ENCODE results near the gene HDAC4. TPM values are rescaled to one million over a fixed set of nuclear protein-coding genes. Genes with fewer than 3 reads are reported as not detected.

Gene HDAC4
- total RNA-seq, 1 donor from 2014 or later: 11.8 TPM

GRCh38 chr2:239407112-239407511, 6.3 kb upstream of the HDAC4 start:
- no peak overlapping the region for H3K27ac ChIP-seq (ENCODE audit: low read depth, low read length)
- H3K4me3 ChIP-seq (ENCODE audit: insufficient read depth, low read depth, low read length): no peak overlapping the region
- no peaks in the 10 kb centered on the region for H3K79me2 ChIP-seq (ENCODE audit: insufficient read depth, low read length)
- no peak overlapping the region for H2AFZ ChIP-seq (ENCODE audit: low read depth, low read length)
- H3K9me3 ChIP-seq (ENCODE audit: insufficient read depth, low read depth, low read length): peaks cover 3% of the 10 kb centered on the region
- no peaks in the 10 kb centered on the region for H4K20me1 ChIP-seq (ENCODE audit: insufficient read depth, low read length)
- peaks cover 3% of the 10 kb centered on the region for H3K9me3 Mint-ChIP-seq (ENCODE audit: unreplicated experiment)
- DNase-seq (ENCODE audit: low read depth) (no peak), FAIRE-seq (no peak)
- H3K4me2 ChIP-seq (ENCODE audit: low read length): no peak overlapping the region
- H3K36me3 ChIP-seq (ENCODE audit: insufficient read depth, low read length): no peaks in the 10 kb centered on the region
- H3K9ac ChIP-seq (ENCODE audit: low read length): no peak overlapping the region
- H3K27me3 Mint-ChIP-seq (ENCODE audit: low read depth, unreplicated experiment): peaks cover 16% of the 10 kb centered on the region
- no peak overlapping the region for H3K4me3 Mint-ChIP-seq (ENCODE audit: unreplicated experiment)
- no peaks in the 10 kb centered on the region for H3K36me3 Mint-ChIP-seq (ENCODE audit: low read depth, unreplicated experiment)
- no peaks in the 10 kb centered on the region for H3K27me3 ChIP-seq (ENCODE audit: insufficient read depth, low read length)
- peaks cover 2% of the 10 kb centered on the region for H3K4me1 Mint-ChIP-seq (ENCODE audit: low read depth, unreplicated experiment)
- peaks cover 3% of the 10 kb centered on the region for H3K4me1 ChIP-seq (ENCODE audit: insufficient read depth, low read length)
- H3K27ac Mint-ChIP-seq (ENCODE audit: unreplicated experiment): no peak overlapping the region
- no peak for TF ChIP-seq CTCF (IDR thresholded peaks at IDR 0.05; ENCODE audit: insufficient read depth, low read depth, low read length)
- no peak for TF ChIP-seq EZH2 (IDR thresholded peaks at IDR 0.05; ENCODE audit: insufficient read depth, low read length)

- Mint-ChIP-seq H3K36me3 (ENCODE audit: low read depth, unreplicated experiment) (no peaks in the 10 kb centered on the region), H3K4me1 (ENCODE audit: low read depth, unreplicated experiment) (peaks cover 4% of the 10 kb centered on the region), H3K27ac (ENCODE audit: unreplicated experiment) (no peak overlapping the region), H3K9me3 (ENCODE audit: unreplicated experiment) (peaks cover 2% of the 10 kb centered on the region), H3K27me3 (ENCODE audit: low read depth, unreplicated experiment) (peaks cover 13% of the 10 kb centered on the region), H3K4me3 (ENCODE audit: unreplicated experiment) (no peak overlapping the region)
- no peak overlapping the region for H2AFZ ChIP-seq (ENCODE audit: low read depth, low read length)
- peaks cover 3% of the 10 kb centered on the region for H3K9me3 ChIP-seq (ENCODE audit: insufficient read depth, low read depth, low read length)
- no peaks in the 10 kb centered on the region for H4K20me1 ChIP-seq (ENCODE audit: insufficient read depth, low read length)
- peaks cover 8% of the 10 kb centered on the region for H3K4me1 ChIP-seq (ENCODE audit: insufficient read depth, low read length)
- no peaks in the 10 kb centered on the region for H3K79me2 ChIP-seq (ENCODE audit: insufficient read depth, low read length)
- H3K9ac ChIP-seq (ENCODE audit: low read length): no peak overlapping the region
- no peak overlapping the region for H3K4me3 ChIP-seq (ENCODE audit: insufficient read depth, low read depth, low read length)
- TF ChIP-seq CTCF (IDR thresholded peaks at IDR 0.05; ENCODE audit: insufficient read depth, low read depth, low read length) (no peak), EZH2 (IDR thresholded peaks at IDR 0.05; ENCODE audit: insufficient read depth, low read length) (no peak)
- H3K4me2 ChIP-seq (ENCODE audit: low read length): no peak overlapping the region
- DNase-seq (ENCODE audit: low read depth) (no peak), FAIRE-seq (no peak)
- H3K27ac ChIP-seq (ENCODE audit: low read depth, low read length): no peak overlapping the region
- no peaks in the 10 kb centered on the region for H3K36me3 ChIP-seq (ENCODE audit: insufficient read depth, low read length)
- no peaks in the 10 kb centered on the region for H3K27me3 ChIP-seq (ENCODE audit: insufficient read depth, low read length)
Observed at GRCh38 chr2:239406316-239406995, 5.6 kb upstream of the HDAC4 start.

DNA sequence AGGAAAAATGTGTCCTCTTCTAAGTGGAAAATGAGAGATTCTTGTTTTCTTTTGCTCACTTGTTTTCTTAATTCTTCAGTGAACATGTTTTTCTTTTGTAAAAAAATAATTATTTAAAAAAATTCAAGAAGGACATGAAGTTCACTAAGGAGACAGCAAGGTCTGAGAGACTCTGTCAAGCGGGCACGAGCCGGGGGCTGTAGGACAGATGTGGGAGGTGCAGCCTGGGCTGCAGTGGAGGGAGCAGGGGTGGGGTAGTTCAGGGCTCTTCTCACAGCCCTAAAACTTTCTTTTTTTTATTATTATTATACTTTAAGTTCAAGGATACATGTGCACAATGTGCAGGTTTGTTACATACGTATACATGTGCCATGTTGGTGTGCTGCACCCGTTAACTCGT, 4.3 kb upstream of the HDAC4 start:
- H3K36me3 Mint-ChIP-seq (ENCODE audit: low read depth, unreplicated experiment): no peaks in the 10 kb centered on the region
- H3K27me3 ChIP-seq (ENCODE audit: insufficient read depth, low read length): no peaks in the 10 kb centered on the region
- peaks cover under 1% of the 10 kb centered on the region for H3K9me3 Mint-ChIP-seq (ENCODE audit: unreplicated experiment)
- no peak overlapping the region for H3K4me2 ChIP-seq (ENCODE audit: low read length)
- no peak overlapping the region for H3K9ac ChIP-seq (ENCODE audit: low read length)
- H4K20me1 ChIP-seq (ENCODE audit: insufficient read depth, low read length): no peaks in the 10 kb centered on the region
- no peaks in the 10 kb centered on the region for H3K79me2 ChIP-seq (ENCODE audit: insufficient read depth, low read length)
- peaks cover 4% of the 10 kb centered on the region for H3K4me1 Mint-ChIP-seq (ENCODE audit: low read depth, unreplicated experiment)
- no peak for DNase-seq (ENCODE audit: low read depth)
- peaks cover 3% of the 10 kb centered on the region for H3K9me3 ChIP-seq (ENCODE audit: insufficient read depth, low read depth, low read length)
- no peak overlapping the region for H2AFZ ChIP-seq (ENCODE audit: low read depth, low read length)
- H3K27me3 Mint-ChIP-seq (ENCODE audit: low read depth, unreplicated experiment): peaks cover 4% of the 10 kb centered on the region
- H3K27ac Mint-ChIP-seq (ENCODE audit: unreplicated experiment): no peak overlapping the region
- no peak overlapping the region for H3K4me3 ChIP-seq (ENCODE audit: insufficient read depth, low read depth, low read length)
- H3K36me3 ChIP-seq (ENCODE audit: insufficient read depth, low read length): no peaks in the 10 kb centered on the region
- no peak overlapping the region for H3K4me3 Mint-ChIP-seq (ENCODE audit: unreplicated experiment)
- no peak overlapping the region for H3K27ac ChIP-seq (ENCODE audit: low read depth, low read length)
- no peak for FAIRE-seq
- H3K4me1 ChIP-seq (ENCODE audit: insufficient read depth, low read length): peaks cover 8% of the 10 kb centered on the region
- TF ChIP-seq EZH2 (IDR thresholded peaks at IDR 0.05; ENCODE audit: insufficient read depth, low read length) (no peak), CTCF (IDR thresholded peaks at IDR 0.05; ENCODE audit: insufficient read depth, low read depth, low read length) (no peak)
